ENCODE data around the gene HOXA13. TPM values are rescaled to one million over a fixed set of nuclear protein-coding genes. Genes with fewer than 3 reads are reported as not detected.

HOXA13 gene
- total RNA-seq, 1 donor: 8.0 TPM

DNA sequence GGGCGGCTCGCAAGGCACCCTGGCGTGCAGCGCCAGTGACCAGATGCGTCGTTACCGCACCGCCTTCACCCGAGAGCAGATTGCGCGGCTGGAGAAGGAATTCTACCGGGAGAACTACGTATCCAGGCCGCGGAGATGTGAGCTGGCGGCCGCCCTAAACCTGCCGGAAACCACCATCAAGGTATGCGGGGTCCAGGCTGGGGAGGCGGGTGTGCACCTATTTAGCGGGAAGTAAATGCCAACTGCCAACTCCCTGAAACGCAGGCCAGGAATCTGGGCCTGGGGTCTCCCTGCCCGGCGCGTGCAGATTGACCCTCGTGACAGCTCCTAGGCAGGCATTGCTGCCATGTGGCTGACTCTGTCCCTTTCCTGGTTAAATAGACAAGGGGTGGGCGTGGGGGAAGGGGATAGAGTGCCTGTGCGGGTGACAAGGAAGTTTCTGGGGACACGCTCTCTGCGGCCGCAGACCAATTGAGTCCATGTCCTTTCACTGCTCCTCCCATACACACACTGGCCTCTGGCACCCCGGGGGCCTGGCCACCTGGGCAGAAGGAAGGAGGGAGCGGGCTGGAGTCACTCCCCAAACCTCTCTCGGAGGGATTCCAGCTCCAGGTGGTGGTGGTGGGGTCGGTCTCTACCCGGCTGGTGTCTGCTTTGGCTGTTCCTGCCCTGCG is 45.4 kb upstream of the HOXA13 start:
- peaks cover 11% of the 10 kb centered on the region for H3K4me1 ChIP-seq (ENCODE audit: insufficient read depth, low read length)
- TF ChIP-seq, protein P1, sequence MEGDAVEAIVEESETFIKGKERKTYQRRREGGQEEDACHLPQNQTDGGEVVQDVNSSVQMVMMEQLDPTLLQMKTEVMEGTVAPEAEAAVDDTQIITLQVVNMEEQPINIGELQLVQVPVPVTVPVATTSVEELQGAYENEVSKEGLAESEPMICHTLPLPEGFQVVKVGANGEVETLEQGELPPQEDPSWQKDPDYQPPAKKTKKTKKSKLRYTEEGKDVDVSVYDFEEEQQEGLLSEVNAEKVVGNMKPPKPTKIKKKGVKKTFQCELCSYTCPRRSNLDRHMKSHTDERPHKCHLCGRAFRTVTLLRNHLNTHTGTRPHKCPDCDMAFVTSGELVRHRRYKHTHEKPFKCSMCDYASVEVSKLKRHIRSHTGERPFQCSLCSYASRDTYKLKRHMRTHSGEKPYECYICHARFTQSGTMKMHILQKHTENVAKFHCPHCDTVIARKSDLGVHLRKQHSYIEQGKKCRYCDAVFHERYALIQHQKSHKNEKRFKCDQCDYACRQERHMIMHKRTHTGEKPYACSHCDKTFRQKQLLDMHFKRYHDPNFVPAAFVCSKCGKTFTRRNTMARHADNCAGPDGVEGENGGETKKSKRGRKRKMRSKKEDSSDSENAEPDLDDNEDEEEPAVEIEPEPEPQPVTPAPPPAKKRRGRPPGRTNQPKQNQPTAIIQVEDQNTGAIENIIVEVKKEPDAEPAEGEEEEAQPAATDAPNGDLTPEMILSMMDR (IDR thresholded peaks at IDR 0.05; ENCODE audit: extremely low read depth, low read depth, low read length): no peak
- H3K9me3 ChIP-seq (ENCODE audit: low read depth, low read length): no peaks in the 10 kb centered on the region
- peaks cover 92% of the 10 kb centered on the region for H3K27me3 ChIP-seq (ENCODE audit: insufficient read depth, low read length)
- peak overlapping the region; percentile 43 for H3K4me2 ChIP-seq (ENCODE audit: insufficient read depth, low read length)
- H3K79me2 ChIP-seq (ENCODE audit: insufficient read depth, low read length): no peaks in the 10 kb centered on the region
- no peaks in the 10 kb centered on the region for H3K36me3 ChIP-seq (ENCODE audit: insufficient read depth, low read length)
- no peak overlapping the region for H2AFZ ChIP-seq (ENCODE audit: low read length)
- no peak overlapping the region for H3K4me3 ChIP-seq (ENCODE audit: insufficient read depth, low read length)
- no peak overlapping the region for H3K27ac ChIP-seq (ENCODE audit: low read depth, low read length)
- peak; percentile 76 for DNase-seq (ENCODE audit: insufficient read length, low spot score, missing footprints)
- H4K20me1 ChIP-seq (ENCODE audit: insufficient read depth, low read length): no peaks in the 10 kb centered on the region

- no peak overlapping the region for H2AFZ ChIP-seq (ENCODE audit: low read length)
Measured at GRCh38 chr7:27244488-27245123, 44.7 kb upstream of the HOXA13 start.

DNA sequence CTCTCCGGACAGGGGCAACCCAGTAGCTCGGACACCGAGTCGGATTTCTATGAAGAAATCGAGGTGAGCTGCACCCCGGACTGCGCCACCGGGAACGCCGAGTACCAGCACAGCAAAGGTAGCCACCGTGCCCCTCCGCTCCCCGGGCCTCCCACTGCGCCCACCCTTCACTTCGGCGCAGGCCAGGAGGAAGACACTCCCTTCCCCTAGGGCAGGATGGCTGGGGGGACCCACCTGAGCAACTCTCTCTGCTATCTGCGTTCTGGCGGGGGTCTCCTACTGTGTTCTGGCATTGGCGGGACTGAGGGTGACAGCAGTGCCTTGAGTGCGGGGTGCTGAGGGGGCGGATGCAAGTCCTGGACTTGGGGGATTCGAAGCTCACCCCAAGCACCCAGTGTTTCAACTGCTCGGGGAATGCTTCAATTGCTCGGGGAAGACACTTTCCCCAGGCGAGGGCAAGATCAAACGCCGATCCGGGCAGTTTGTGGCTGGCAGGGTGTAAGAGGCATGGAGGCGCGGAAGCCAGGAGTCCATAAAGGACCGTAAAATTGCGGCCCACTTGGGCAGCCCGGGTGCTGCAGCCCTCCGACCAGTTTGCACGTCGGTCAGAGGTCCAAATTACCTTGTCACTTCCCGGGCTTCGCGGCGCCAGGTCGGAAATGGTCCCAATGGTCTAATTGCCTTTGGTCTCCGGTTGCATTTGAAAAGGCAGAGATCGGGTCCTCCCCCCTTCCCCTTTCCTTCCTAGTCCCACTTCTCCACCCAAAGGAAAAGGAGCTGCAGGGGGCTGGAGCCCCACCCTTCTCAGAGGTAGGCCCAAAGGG is 43.7 kb upstream of the HOXA13 start:
- DNase-seq (ENCODE audit: insufficient read length, low spot score, missing footprints): peak; percentile 85
- TF ChIP-seq, protein P1 (IDR thresholded peaks at IDR 0.05; ENCODE audit: extremely low read depth, low read depth, low read length): no peak
- Histone ChIP-seq H3K4me2 (ENCODE audit: insufficient read depth, low read length) (peak overlapping the region; percentile 87), H3K36me3 (ENCODE audit: insufficient read depth, low read length) (no peaks in the 10 kb centered on the region), H3K9me3 (ENCODE audit: low read depth, low read length) (no peaks in the 10 kb centered on the region), H3K4me1 (ENCODE audit: insufficient read depth, low read length) (peaks cover 8% of the 10 kb centered on the region), H3K27me3 (ENCODE audit: insufficient read depth, low read length) (peaks cover 87% of the 10 kb centered on the region), H3K27ac (ENCODE audit: low read depth, low read length) (no peak overlapping the region), H2AFZ (ENCODE audit: low read length) (peak overlapping the region; percentile 35), H3K79me2 (ENCODE audit: insufficient read depth, low read length) (no peaks in the 10 kb centered on the region), H4K20me1 (ENCODE audit: insufficient read depth, low read length) (no peaks in the 10 kb centered on the region), H3K4me3 (ENCODE audit: insufficient read depth, low read length) (peak overlapping the region; percentile 60)

More at GRCh38 chr7:27244488-27245123, 44.7 kb upstream of the HOXA13 start:
- no peak overlapping the region for H3K4me3 ChIP-seq (ENCODE audit: insufficient read depth, low read length)
- no peaks in the 10 kb centered on the region for H4K20me1 ChIP-seq (ENCODE audit: insufficient read depth, low read length)
- no peak overlapping the region for H3K27ac ChIP-seq (ENCODE audit: low read depth, low read length)
- no peaks in the 10 kb centered on the region for H3K9me3 ChIP-seq (ENCODE audit: low read depth, low read length)
- H3K79me2 ChIP-seq (ENCODE audit: insufficient read depth, low read length): no peaks in the 10 kb centered on the region
- peaks cover 11% of the 10 kb centered on the region for H3K4me1 ChIP-seq (ENCODE audit: insufficient read depth, low read length)
- H3K4me2 ChIP-seq (ENCODE audit: insufficient read depth, low read length): no peak overlapping the region
- H3K36me3 ChIP-seq (ENCODE audit: insufficient read depth, low read length): no peaks in the 10 kb centered on the region
- TF ChIP-seq, protein P1 (IDR thresholded peaks at IDR 0.05; ENCODE audit: extremely low read depth, low read depth, low read length): no peak
- DNase-seq (ENCODE audit: insufficient read length, low spot score, missing footprints): peak; percentile 86
- H3K27me3 ChIP-seq (ENCODE audit: insufficient read depth, low read length): peaks cover 91% of the 10 kb centered on the region

Data from osteoblast (primary cell).